K562 (cell line): ENCODE measurements around the gene CIAPIN1. TPM values are rescaled to one million over a fixed set of nuclear protein-coding genes. Genes with fewer than 3 reads are reported as not detected.
A peak's percentile ranks its signal among the peaks of the same experiment; 100 is the strongest.

Experiments used
- BACH1 ChIP-seq: fragments of 200-800 bp; sonication (Bioruptor generic); IDR thresholded peaks from 2 replicates; pipeline ENCODE4 v1.6.1; 2016; ENCODE audit warnings: missing genetic modification characterization, missing compliant biosample characterization
- MLX ChIP-seq, 2 experiments: fragments of 450-650 bp in 1 of 2; sonication (generic) in 1 of 2; formaldehyde crosslinking; conservative IDR thresholded peaks; 2 replicates each; pipeline versions ENCODE4 v1.4.0 to v1.8.1; 2020 to 2022; ENCODE audit warnings: mild to moderate bottlenecking in 1 of 2, missing genetic modification reagents in 1 of 2
- SIRT6 ChIP-seq: IDR thresholded peaks from one replicate; pipeline ENCODE4 v1.6.1; 2012; ENCODE audit warnings: low read depth, mild to moderate bottlenecking, control low read depth, inconsistent platforms, low read length, moderate library complexity
- TAF15 ChIP-seq: fragments of 200-400 bp; formaldehyde crosslinking; IDR thresholded peaks from 2 replicates; pipeline ENCODE4 v1.6.1; 2017; ENCODE audit warnings: mild to moderate bottlenecking, low read depth, low read length, moderate library complexity
- ZNF384 ChIP-seq: IDR thresholded peaks from 2 replicates; pipeline ENCODE4 v1.6.1; 2012; ENCODE audit warnings: low read depth, low read length, improper control_type of control experiment
- polyA plus RNA-seq, 8 experiments: library from polyadenylated mRNA; depleted of rRNA in 4 of 8; stranded (reverse) in 5 of 8; unstranded in 3 of 8; fragments of >200 nt; fragmentation: Nextera tagmentation in 2 of 8; fragmentation: Illumina TruSeq in 1 of 8; extraction: Ambion mirVana in 2 of 8; extraction: Trizol in 1 of 8; gene quantifications; 2 replicates each; pipeline versions ENCODE4 v1.2.1 to v1.2.3, GENCODE V29; 2011 to 2014; ENCODE audit warnings: inconsistent platforms in 1 of 8, missing spikeins in 1 of 8
- total RNA-seq, 7 experiments: library from RNA; depleted of rRNA in 6 of 7; stranded (reverse); fragments of >200 nt in 6 of 7; fragmentation: Illumina TruSeq in 2 of 7; extraction: Trizol in 2 of 7; gene quantifications; 2 replicates each; pipeline versions ENCODE4 v1.2.1 to v1.2.3, GENCODE V29; 2011 to 2021; ENCODE audit warnings: low replicate concordance in 1 of 7
- TF ChIP-seq, protein P1 (sequence below): fragments of 450-650 bp; formaldehyde crosslinking; conservative IDR thresholded peaks from 2 replicates; pipeline ENCODE4 v1.4.0; 2022; ENCODE audit warnings: mild to moderate bottlenecking, missing genetic modification characterization
- TF ChIP-seq, protein P2 (sequence below): fragments of 450-650 bp; formaldehyde crosslinking; IDR thresholded peaks from 2 replicates; pipeline ENCODE4 v1.4.0; 2022; ENCODE audit warnings: missing genetic modification characterization

Gene CIAPIN1
- total and polyA plus RNA-seq, 9 of the 15 experiments (the other 6 are each of a cell fraction or from before 2014, with no cell fraction given): 71.8 to 263 (median 95.7) TPM

GRCh38 chr16:57407521-57408353 lies 39.4 kb downstream of the CIAPIN1 start (continued):
- no peak for TF ChIP-seq MLX (CRISPR knock-in tag; conservative IDR thresholded peaks at IDR 0.05)
- TF ChIP-seq TAF15: no peak
- no peak for TF ChIP-seq ZNF384
- TF ChIP-seq BACH1 (tag): no peak
- TF ChIP-seq, protein P1, sequence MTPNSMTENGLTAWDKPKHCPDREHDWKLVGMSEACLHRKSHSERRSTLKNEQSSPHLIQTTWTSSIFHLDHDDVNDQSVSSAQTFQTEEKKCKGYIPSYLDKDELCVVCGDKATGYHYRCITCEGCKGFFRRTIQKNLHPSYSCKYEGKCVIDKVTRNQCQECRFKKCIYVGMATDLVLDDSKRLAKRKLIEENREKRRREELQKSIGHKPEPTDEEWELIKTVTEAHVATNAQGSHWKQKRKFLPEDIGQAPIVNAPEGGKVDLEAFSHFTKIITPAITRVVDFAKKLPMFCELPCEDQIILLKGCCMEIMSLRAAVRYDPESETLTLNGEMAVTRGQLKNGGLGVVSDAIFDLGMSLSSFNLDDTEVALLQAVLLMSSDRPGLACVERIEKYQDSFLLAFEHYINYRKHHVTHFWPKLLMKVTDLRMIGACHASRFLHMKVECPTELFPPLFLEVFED (CRISPR knock-in tag): 0 out of 2 replicates have a peak, but pooled peaks have one; percentile 3
- TF ChIP-seq, protein P2, sequence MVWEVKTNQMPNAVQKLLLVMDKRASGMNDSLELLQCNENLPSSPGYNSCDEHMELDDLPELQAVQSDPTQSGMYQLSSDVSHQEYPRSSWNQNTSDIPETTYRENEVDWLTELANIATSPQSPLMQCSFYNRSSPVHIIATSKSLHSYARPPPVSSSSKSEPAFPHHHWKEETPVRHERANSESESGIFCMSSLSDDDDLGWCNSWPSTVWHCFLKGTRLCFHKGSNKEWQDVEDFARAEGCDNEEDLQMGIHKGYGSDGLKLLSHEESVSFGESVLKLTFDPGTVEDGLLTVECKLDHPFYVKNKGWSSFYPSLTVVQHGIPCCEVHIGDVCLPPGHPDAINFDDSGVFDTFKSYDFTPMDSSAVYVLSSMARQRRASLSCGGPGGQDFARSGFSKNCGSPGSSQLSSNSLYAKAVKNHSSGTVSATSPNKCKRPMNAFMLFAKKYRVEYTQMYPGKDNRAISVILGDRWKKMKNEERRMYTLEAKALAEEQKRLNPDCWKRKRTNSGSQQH: peak; percentile 51; the same call in 1 of the 2 replicates
- no peak for TF ChIP-seq SIRT6
